A673 (cell line): Measurements from ENCODE around the gene SUCLG2. TPM values are rescaled to one million over a fixed set of nuclear protein-coding genes. Genes with fewer than 3 reads are reported as not detected.
A peak's percentile ranks its signal among the peaks of the same experiment; 100 is the strongest.

ENCODE experiments used
- BruUV-seq: library from RNA; stranded (reverse); fragments of 400-500 nt; replicated peaks from 2 replicates; lab custom pipeline; 2021; lab: Mats Ljungman, UMichigan
- CTCF ChIA-PET: fragments of 300-600 bp; sonication (Branson Sonifier 250); formaldehyde crosslinking; loops from one replicate; lab custom pipeline; 2022; ENCODE audit warnings: antibody characterized with exemption; lab: Charles Lee
- POLR2A ChIA-PET: fragments of 300-600 bp; sonication (Branson Sonifier 250); formaldehyde crosslinking; loops from one replicate; lab custom pipeline; 2022; ENCODE audit warnings: antibody characterized with exemption; ENCODE audit not compliant: low non-redundant PET; lab: Charles Lee
- DNase-seq: peaks from one replicate; pipeline ENCODE4 v3.0.0-alpha.2; 2015; ENCODE audit warnings: low spot score
- H3K27ac ChIP-seq: fragments of 200-600 bp; sonication (generic); 2 replicates; pipeline ENCODE4 v1.5.1; 2016; ENCODE audit warnings: mixed run types, low read depth, mild to moderate bottlenecking, mixed read lengths, antibody characterized with exemption, low read length; ENCODE audit not compliant: poor library complexity, severe bottlenecking
- H3K27me3 ChIP-seq: fragments of 200-600 bp; sonication (generic); replicated peaks from 2 replicates; pipeline ENCODE4 v1.6.1; 2017; ENCODE audit warnings: mixed run types, low read depth, mild to moderate bottlenecking, mixed read lengths, antibody characterized with exemption, low read length; ENCODE audit not compliant: insufficient read depth, poor library complexity
- H3K36me3 ChIP-seq: fragments of 200-600 bp; sonication (generic); 2 replicates; pipeline ENCODE4 v1.6.1; 2016; ENCODE audit warnings: mixed run types, mild to moderate bottlenecking, mixed read lengths, antibody characterized with exemption, low read length; ENCODE audit not compliant: insufficient read depth, poor library complexity, severe bottlenecking
- H3K4me1 ChIP-seq: fragments of 200-600 bp; sonication (generic); 2 replicates; pipeline ENCODE4 v1.6.1; 2017; ENCODE audit warnings: mixed run types, mild to moderate bottlenecking, mixed read lengths, antibody characterized with exemption, low read length; ENCODE audit not compliant: insufficient read depth, poor library complexity, severe bottlenecking
- H3K4me3 ChIP-seq: fragments of 200-600 bp; sonication (generic); 2 replicates; pipeline ENCODE4 v1.5.1; 2016; ENCODE audit warnings: low read depth, mixed run types, mild to moderate bottlenecking, mixed read lengths, low read length; ENCODE audit not compliant: poor library complexity, severe bottlenecking
- H3K9me3 ChIP-seq: fragments of 200-600 bp; sonication (generic); 2 replicates; pipeline ENCODE4 v1.6.1; 2016; ENCODE audit warnings: mixed run types, low read depth, mild to moderate bottlenecking, mixed read lengths, antibody characterized with exemption, low read length; ENCODE audit not compliant: poor library complexity, severe bottlenecking
- CTCF ChIP-seq: fragments of 300-800, 200-600 bp; sonication (generic); conservative IDR thresholded peaks from 2 replicates; pipeline ENCODE4 v1.5.1; 2017; ENCODE audit warnings: low read depth, mild to moderate bottlenecking, antibody characterized with exemption, low read length, moderate library complexity, mixed read lengths
- EZH2 ChIP-seq: fragments of 200-600 bp; sonication (generic); IDR thresholded peaks from 2 replicates; pipeline ENCODE4 v1.6.1; 2017; ENCODE audit warnings: borderline replicate concordance, low read depth, mild to moderate bottlenecking, mixed read lengths, antibody characterized with exemption, low read length; ENCODE audit not compliant: poor library complexity, severe bottlenecking
- intact Hi-C: fragments of 100-400 bp; cut with micrococcal nuclease; formaldehyde crosslinking; loops from one replicate; pipeline ENCODE4 v1.10.0; 2022; ENCODE audit not compliant: unreplicated experiment
- total RNA-seq: library from RNA; stranded (reverse); gene quantifications from 2 replicates; pipeline ENCODE4 v1.2.3, GENCODE V29; 2021

The SUCLG2 gene
- total RNA-seq, 1 experiment from 2014 or later, result 7.4 TPM

GRCh38 chr3:67381667-67382272 lies 272.6 kb downstream of the SUCLG2 start:
- ChIA-PET POLR2A (no interaction called here), CTCF (no interaction called here)
- Histone ChIP-seq H3K9me3 (no peaks in the 10 kb centered on the region), H3K27me3 (no peaks in the 10 kb centered on the region), H3K27ac (no peak overlapping the region), H3K4me3 (no peak overlapping the region), H3K4me1 (no peaks in the 10 kb centered on the region), H3K36me3 (no peaks in the 10 kb centered on the region)
- BruUV-seq, result no TSS peak
- intact Hi-C loops, result loop anchor here (5.0 kb wide), 1 partner anchor 1496 kb away; no protein-coding TSS in a partner anchor
- peak; percentile 2 for DNase-seq
- TF ChIP-seq CTCF, result peak; percentile 58
- TF ChIP-seq EZH2, result no peak

DNA sequence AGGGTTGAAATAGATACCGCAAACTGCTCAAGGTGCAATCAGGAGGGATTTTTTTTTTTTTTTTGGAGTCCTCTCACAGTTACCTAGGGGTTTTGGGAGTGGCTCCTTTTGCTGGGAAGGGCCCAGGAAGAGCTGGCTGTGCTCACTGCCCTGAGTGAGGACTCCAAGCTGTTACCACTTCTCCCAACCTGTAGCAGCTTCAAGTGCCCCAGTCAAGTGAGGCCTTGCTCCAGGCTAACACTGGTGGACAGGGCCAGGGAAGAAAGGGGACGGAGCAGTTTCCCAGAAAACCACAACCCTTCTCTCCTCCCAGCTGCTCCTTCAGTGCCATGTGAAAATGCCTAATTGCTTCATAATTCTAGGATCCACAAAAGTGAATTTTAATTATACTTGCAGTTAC lies 274.3 kb downstream of the SUCLG2 start:
- POLR2A ChIA-PET, result no interaction called here
- no TSS peak for BruUV-seq

GRCh38 chr3:67377299-67377698 lies 277.1 kb downstream of the SUCLG2 start:
- Histone ChIP-seq H3K4me3 (no peak overlapping the region), H3K9me3 (no peaks in the 10 kb centered on the region), H3K36me3 (no peaks in the 10 kb centered on the region), H3K27me3 (no peaks in the 10 kb centered on the region), H3K27ac (no peak overlapping the region), H3K4me1 (no peaks in the 10 kb centered on the region)
- intact Hi-C loops, result no loop called here
- TF ChIP-seq CTCF (no peak), EZH2 (no peak)
- POLR2A ChIA-PET, result no interaction called here
- BruUV-seq, result no TSS peak
- CTCF ChIA-PET, result no interaction called here
- DNase-seq, result no peak

More for the DNA sequence above, 274.3 kb downstream of the SUCLG2 start:
- DNase-seq, result no peak
- no peak overlapping the region for H3K27ac ChIP-seq
- TF ChIP-seq CTCF, result no peak
- no peak for TF ChIP-seq EZH2
- no peaks in the 10 kb centered on the region for H3K27me3 ChIP-seq
- H3K4me1 ChIP-seq, result no peaks in the 10 kb centered on the region
- CTCF ChIA-PET, result no interaction called here
- no peaks in the 10 kb centered on the region for H3K9me3 ChIP-seq
- no peak overlapping the region for H3K4me3 ChIP-seq
- no peaks in the 10 kb centered on the region for H3K36me3 ChIP-seq
- intact Hi-C loops, result loop anchor here (5.0 kb wide), 1 partner anchor 1497 kb away; no protein-coding TSS in a partner anchor
